Neutrophil (primary cell): Measurements from ENCODE around the gene RAB14.

Source experiments
- H3K27ac ChIP-seq: fragments of 200-600 bp; sonication (generic); 2 replicates; pipeline ENCODE4 v1.5.1; 2016; ENCODE audit warnings: mild to moderate bottlenecking, moderate library complexity
- H3K27me3 ChIP-seq: fragments of 200-600 bp; sonication (generic); 2 replicates; pipeline ENCODE4 v1.6.0; 2016; ENCODE audit warnings: mild to moderate bottlenecking
- H3K36me3 ChIP-seq: fragments of 200-600 bp; sonication (generic); 2 replicates; pipeline ENCODE4 v1.5.1; 2017
- H3K4me1 ChIP-seq, 2 experiments: fragments of 200-600 bp in 1 of 2; sonication (generic) in 1 of 2; 1 replicate in 1 of 2; 2 replicates in 1 of 2; pipeline versions ENCODE4 v1.5.1 to v1.6.1; 2013 to 2016; ENCODE audit warnings: low read depth in 1 of 2, low read length in 1 of 2, mild to moderate bottlenecking in 1 of 2, moderate library complexity in 1 of 2; ENCODE audit not compliant: control insufficient read depth in 1 of 2, insufficient read depth in 1 of 2
- H3K4me3 ChIP-seq, 2 experiments: fragments of 200-600 bp in 1 of 2; sonication (generic) in 1 of 2; 1 replicate in 1 of 2; 2 replicates in 1 of 2; pipeline ENCODE4 v1.5.1; 2013 to 2016; ENCODE audit warnings: low read depth in 1 of 2, low read length in 1 of 2, mild to moderate bottlenecking in 1 of 2, moderate library complexity in 1 of 2
- H3K9me3 ChIP-seq: fragments of 200-600 bp; sonication (generic); 2 replicates; pipeline ENCODE4 v1.5.1; 2016
- CTCF ChIP-seq: fragments of 200-600 bp; sonication (generic); IDR thresholded peaks from 2 replicates; pipeline ENCODE4 v1.5.1; 2016; ENCODE audit warnings: antibody characterized with exemption

The RAB14 gene

DNA sequence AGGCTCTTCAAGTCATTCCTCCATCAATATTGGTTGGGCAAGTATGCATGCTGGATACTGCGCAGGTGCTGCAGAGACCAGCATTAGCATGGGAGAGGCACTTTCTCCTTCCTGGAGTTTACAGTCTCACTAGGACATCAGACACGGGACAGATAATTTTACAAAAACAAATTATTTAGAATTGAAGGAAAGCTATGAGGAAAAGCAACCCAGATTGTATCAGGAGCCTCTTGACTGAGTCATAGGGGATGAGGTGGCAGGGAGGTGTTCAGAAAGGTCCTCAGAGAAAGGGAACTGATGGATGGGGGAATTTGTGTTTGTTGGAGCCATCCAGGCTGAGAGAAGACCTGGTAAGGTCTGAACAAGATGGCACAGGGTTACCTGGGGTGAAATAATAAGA lies 24.5 kb upstream of the RAB14 start:
- no peak for TF ChIP-seq CTCF
- Histone ChIP-seq H3K9me3 (no peaks in the 10 kb centered on the region), H3K27ac (no peak overlapping the region)

GRCh38 chr9:121225240-121225639 lies 23.6 kb upstream of the RAB14 start:
- Histone ChIP-seq H3K4me3 (no peak overlapping the region), H3K27ac (no peak overlapping the region), H3K9me3 (no peaks in the 10 kb centered on the region), H3K27me3 (no peaks in the 10 kb centered on the region), H3K36me3 (no peaks in the 10 kb centered on the region), H3K4me1 (peaks cover 23 to 36% of the 10 kb centered on the region in 2 experiments)
- TF ChIP-seq CTCF: no peak

More for the DNA sequence above, 24.5 kb upstream of the RAB14 start:
- no peak overlapping the region for H3K4me3 ChIP-seq
- H3K27me3 ChIP-seq: no peaks in the 10 kb centered on the region
- H3K4me1 ChIP-seq: peaks cover 18 to 37% of the 10 kb centered on the region in 2 experiments
- no peaks in the 10 kb centered on the region for H3K36me3 ChIP-seq

DNA sequence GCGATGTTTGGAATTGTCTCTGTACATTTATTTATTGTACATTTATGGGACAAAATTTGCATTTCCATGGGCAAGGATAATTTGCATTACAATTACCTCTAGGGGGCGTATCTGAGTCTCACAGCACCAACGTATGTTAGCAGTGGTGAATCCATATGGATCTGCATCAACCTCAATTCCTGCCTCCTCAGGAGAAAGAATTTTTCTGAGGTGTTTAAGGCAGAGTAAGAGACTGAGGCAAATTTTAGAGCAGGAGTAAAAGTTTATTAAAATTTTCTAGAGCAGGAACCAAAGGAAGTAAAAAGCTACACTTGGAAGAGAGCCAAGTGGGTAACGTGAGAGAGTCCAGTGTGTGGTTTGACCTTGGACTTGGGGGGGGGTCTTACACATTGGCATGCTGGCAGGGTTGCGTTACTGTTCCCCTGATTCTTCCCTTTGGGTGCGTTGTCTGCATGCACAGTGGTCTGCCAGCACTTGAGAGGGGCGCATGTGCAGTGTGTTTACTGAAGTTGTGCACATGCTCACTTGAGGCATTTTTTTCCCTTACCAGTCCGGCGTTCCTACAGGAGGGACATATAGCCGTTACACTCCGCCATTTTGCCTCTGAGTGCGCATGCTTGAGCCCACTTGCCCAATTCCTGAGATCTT lies 21.0 kb upstream of the RAB14 start:
- Histone ChIP-seq H3K4me1 (peaks cover 13 to 27% of the 10 kb centered on the region in 2 experiments), H3K27ac (no peak overlapping the region), H3K4me3 (no peak overlapping the region), H3K9me3 (no peaks in the 10 kb centered on the region), H3K36me3 (no peaks in the 10 kb centered on the region), H3K27me3 (no peaks in the 10 kb centered on the region)
- TF ChIP-seq CTCF: peak; percentile 68

DNA sequence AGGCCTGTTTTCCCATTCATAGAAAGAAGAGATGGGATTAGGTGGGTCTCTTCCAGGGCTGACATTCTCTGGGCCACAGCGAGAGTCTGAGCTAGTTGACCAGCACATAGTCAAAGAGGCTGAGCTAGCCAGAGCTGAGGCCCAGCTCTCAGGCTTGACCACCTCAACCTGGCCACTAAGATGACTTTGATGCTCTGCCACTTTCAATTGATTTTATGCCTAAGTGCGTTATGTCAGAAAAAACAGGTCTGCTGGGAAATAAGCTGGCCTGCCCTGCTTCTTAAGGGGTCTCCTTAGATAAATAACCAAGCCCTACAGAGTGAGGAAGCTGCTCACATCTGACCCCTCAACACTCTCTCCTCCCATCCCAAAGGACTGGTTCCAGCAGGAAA lies 20.0 kb upstream of the RAB14 start:
- Histone ChIP-seq H3K36me3 (no peaks in the 10 kb centered on the region), H3K27ac (peak overlapping the region; percentile 5), H3K4me3 (no peak overlapping the region), H3K9me3 (no peaks in the 10 kb centered on the region), H3K27me3 (no peaks in the 10 kb centered on the region), H3K4me1 (peaks cover 14 to 28% of the 10 kb centered on the region in 2 experiments)
- no peak for TF ChIP-seq CTCF

DNA sequence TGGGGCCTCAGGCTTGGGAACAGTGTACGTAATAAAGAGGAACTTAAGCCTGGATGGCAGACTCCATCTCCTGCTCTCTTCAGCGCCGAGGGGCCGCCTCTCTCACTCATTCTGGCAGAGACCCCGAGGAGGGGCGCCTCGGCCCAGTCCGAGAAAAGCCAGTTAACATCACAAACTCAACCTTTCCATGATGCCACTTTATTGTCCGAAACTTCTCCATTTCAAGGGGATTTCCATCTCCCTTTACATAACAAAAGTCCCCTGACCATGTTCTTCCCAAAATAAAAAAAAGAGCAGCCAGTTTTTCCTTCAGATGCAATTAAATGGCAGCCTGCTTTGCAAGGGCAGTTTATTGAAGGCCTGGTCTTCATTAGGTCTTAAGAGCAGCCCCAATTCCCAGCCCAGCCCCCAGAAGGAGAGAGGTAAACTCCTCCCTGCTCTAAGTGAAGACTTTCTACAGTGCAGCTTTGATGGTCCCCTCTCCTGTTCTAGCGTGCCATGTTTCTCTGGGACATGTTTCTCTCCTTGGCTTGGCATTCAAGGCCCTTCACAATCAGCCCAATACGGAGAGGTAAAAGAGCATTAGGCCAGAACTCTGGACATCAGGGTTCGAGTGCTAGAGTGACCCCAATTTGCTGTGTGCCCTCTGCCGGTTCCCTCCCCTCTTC lies 19.5 kb upstream of the RAB14 start:
- Histone ChIP-seq H3K4me1 (peaks cover 19 to 33% of the 10 kb centered on the region in 2 experiments), H3K9me3 (no peaks in the 10 kb centered on the region), H3K4me3 (peak overlapping the region in 1 of 2 experiments; percentile 28), H3K36me3 (no peaks in the 10 kb centered on the region), H3K27me3 (no peaks in the 10 kb centered on the region), H3K27ac (peak overlapping the region; percentile 5)
- no peak for TF ChIP-seq CTCF
